ENCODE results near the gene RDH11.
"Not testable (repeated sequence)": the region's sequence is repeated elsewhere in the genome, so short reads cannot be mapped to it uniquely, and the experiment has no call there.

Gene RDH11

GRCh38 chr14:67705211-67705610 lies 9.6 kb upstream of the RDH11 start:
- Histone ChIP-seq H3K4me3 (ENCODE audit: low read length in 2 of 2) (no peak overlapping the region), H3K27me3 (ENCODE audit: control insufficient read depth in 2 of 2, insufficient read depth in 2 of 2, low read length in 2 of 2) (no peaks in the 10 kb centered on the region), H3K9ac (ENCODE audit: low read depth in 1 of 2, low read length in 2 of 2) (no peak overlapping the region), H3K4me1 (ENCODE audit: control insufficient read depth in 2 of 2, insufficient read depth in 2 of 2, low read length in 2 of 2) (no peaks in the 10 kb centered on the region), H3K27ac (ENCODE audit: low read depth in 2 of 2, low read length in 2 of 2) (no peak overlapping the region), H3K9me3 (ENCODE audit: control insufficient read depth in 2 of 2, low read length in 2 of 2) (no peaks in the 10 kb centered on the region), H3K36me3 (ENCODE audit: control insufficient read depth in 2 of 2, insufficient read depth in 2 of 2, low read length in 2 of 2) (no peaks in the 10 kb centered on the region)

DNA sequence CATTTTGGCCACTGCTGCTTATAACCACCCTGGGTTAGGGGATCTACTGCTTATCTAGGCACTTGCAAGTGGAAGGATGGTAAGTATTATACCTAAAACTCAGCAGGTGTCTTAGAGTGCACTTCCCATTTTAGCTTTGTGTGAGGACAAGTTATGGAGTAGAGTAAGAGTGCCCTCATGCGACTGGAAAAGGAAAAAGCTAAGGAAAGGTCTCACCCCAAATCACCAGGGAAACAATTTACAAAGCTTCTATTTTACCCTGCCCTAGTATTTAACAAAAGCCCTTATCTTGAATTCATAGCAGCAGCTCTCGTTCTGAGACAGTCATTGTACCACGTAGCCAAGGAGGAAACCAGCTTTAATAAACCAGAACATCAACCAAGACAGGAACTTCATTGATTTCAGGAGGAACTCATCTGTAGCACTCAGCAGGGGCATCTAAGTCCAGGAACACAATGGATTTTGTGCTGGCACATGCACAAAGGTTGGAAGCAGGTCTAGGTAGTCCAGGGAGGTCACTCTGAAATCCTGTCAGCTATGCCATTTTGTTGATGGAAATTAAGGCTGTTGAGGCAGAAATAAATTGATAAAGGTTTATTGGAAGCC lies 9.0 kb upstream of the RDH11 start:
- Histone ChIP-seq H3K27me3 (ENCODE audit: control insufficient read depth in 2 of 2, insufficient read depth in 2 of 2, low read length in 2 of 2) (no peaks in the 10 kb centered on the region), H3K27ac (ENCODE audit: low read depth in 2 of 2, low read length in 2 of 2) (no peak overlapping the region), H3K36me3 (ENCODE audit: control insufficient read depth in 2 of 2, insufficient read depth in 2 of 2, low read length in 2 of 2) (no peaks in the 10 kb centered on the region), H3K9ac (ENCODE audit: low read depth in 1 of 2, low read length in 2 of 2) (no peak overlapping the region), H3K4me1 (ENCODE audit: control insufficient read depth in 2 of 2, insufficient read depth in 2 of 2, low read length in 2 of 2) (no peaks in the 10 kb centered on the region), H3K9me3 (ENCODE audit: control insufficient read depth in 2 of 2, low read length in 2 of 2) (no peaks in the 10 kb centered on the region), H3K4me3 (ENCODE audit: low read length in 2 of 2) (no peak overlapping the region)

DNA sequence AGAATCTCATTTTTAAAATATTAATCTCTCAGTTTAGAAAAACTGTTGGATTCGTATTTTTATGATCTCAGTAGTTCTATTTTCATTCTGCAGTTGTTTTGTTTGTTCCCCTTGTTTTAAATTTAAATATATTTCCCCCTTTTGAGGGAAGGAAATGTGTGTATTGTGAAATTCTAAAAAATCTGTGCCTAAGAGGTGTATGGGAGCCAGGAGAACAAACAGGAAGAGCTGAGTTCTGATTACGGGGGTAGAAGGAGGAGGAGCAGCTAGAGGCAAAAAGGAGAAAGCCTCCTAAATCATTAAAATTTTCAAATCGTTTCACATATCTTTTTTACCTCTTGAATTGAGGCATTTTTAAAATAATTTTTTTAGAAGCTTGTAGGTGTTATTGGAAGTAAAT lies 8.4 kb upstream of the RDH11 start:
- no peak overlapping the region for H3K27ac ChIP-seq (ENCODE audit: low read depth in 2 of 2, low read length in 2 of 2)
- H3K27me3 ChIP-seq (ENCODE audit: control insufficient read depth in 2 of 2, insufficient read depth in 2 of 2, low read length in 2 of 2): no peaks in the 10 kb centered on the region
- H3K36me3 ChIP-seq (ENCODE audit: control insufficient read depth in 2 of 2, insufficient read depth in 2 of 2, low read length in 2 of 2): no peaks in the 10 kb centered on the region
- H3K4me1 ChIP-seq (ENCODE audit: control insufficient read depth in 2 of 2, insufficient read depth in 2 of 2, low read length in 2 of 2): no peaks in the 10 kb centered on the region
- H3K4me3 ChIP-seq (ENCODE audit: low read length in 2 of 2): no peak overlapping the region
- no peak overlapping the region for H3K9ac ChIP-seq (ENCODE audit: low read depth in 1 of 2, low read length in 2 of 2)
- no peaks in the 10 kb centered on the region for H3K9me3 ChIP-seq (ENCODE audit: control insufficient read depth in 2 of 2, low read length in 2 of 2)

- H3K27me3 ChIP-seq (ENCODE audit: control insufficient read depth in 2 of 2, insufficient read depth in 2 of 2, low read length in 2 of 2); H3K4me3 ChIP-seq (ENCODE audit: low read length in 2 of 2); H3K4me1 ChIP-seq (ENCODE audit: control insufficient read depth in 2 of 2, insufficient read depth in 2 of 2, low read length in 2 of 2); H3K9me3 ChIP-seq (ENCODE audit: control insufficient read depth in 2 of 2, low read length in 2 of 2); H3K9ac ChIP-seq (ENCODE audit: low read depth in 1 of 2, low read length in 2 of 2); H3K27ac ChIP-seq (ENCODE audit: low read depth in 2 of 2, low read length in 2 of 2); H3K36me3 ChIP-seq (ENCODE audit: control insufficient read depth in 2 of 2, insufficient read depth in 2 of 2, low read length in 2 of 2): not testable (repeated sequence)
Observed at GRCh38 chr14:67701492-67701891, 5.9 kb upstream of the RDH11 start, which contains the start of gene RDH12. TSS of gene RDH12 (plus strand) at chr14:67701886. CDS start at chr14:67722643, 20,757 bp downstream.

- H3K9ac ChIP-seq (ENCODE audit: low read depth in 1 of 2, low read length in 2 of 2): no peak overlapping the region
- no peak overlapping the region for H3K27ac ChIP-seq (ENCODE audit: low read depth in 2 of 2, low read length in 2 of 2)
- H3K36me3 ChIP-seq (ENCODE audit: control insufficient read depth in 2 of 2, insufficient read depth in 2 of 2, low read length in 2 of 2): no peaks in the 10 kb centered on the region
Observed at GRCh38 chr14:67698179-67698578, 2.6 kb upstream of the RDH11 start.

DNA sequence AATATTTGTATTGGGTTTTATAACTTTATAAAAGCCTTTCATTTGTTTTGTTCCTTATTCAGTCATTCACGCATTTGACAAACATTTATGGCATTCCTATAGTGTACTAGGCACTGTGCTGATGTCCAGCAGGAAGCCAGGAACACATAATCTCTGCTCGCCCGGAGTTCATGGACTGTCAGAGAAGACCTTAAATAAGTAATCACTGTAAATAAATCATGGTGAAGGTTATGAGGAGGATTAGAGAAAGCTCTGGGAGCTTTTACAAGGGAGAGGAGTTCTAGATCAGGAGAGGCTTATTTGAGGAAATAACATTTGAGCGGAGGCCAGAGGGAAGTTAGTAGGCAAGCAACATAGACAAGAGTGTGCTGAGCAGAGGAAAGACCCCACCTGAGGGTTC lies 1.4 kb upstream of the RDH11 start:
- Histone ChIP-seq H3K9ac (ENCODE audit: low read depth in 1 of 2, low read length in 2 of 2) (no peak overlapping the region), H3K27me3 (ENCODE audit: control insufficient read depth in 2 of 2, insufficient read depth in 2 of 2, low read length in 2 of 2) (no peaks in the 10 kb centered on the region), H3K9me3 (ENCODE audit: control insufficient read depth in 2 of 2, low read length in 2 of 2) (no peaks in the 10 kb centered on the region), H3K27ac (ENCODE audit: low read depth in 2 of 2, low read length in 2 of 2) (no peak overlapping the region), H3K4me3 (ENCODE audit: low read length in 2 of 2) (no peak overlapping the region), H3K36me3 (ENCODE audit: control insufficient read depth in 2 of 2, insufficient read depth in 2 of 2, low read length in 2 of 2) (peaks cover 0 to under 1% of the 10 kb centered on the region in 2 donors), H3K4me1 (ENCODE audit: control insufficient read depth in 2 of 2, insufficient read depth in 2 of 2, low read length in 2 of 2) (peaks cover 8 to 9% of the 10 kb centered on the region in 2 donors)

More at GRCh38 chr14:67698179-67698578, 2.6 kb upstream of the RDH11 start:
- H3K9me3 ChIP-seq (ENCODE audit: control insufficient read depth in 2 of 2, low read length in 2 of 2): no peaks in the 10 kb centered on the region
- H3K4me1 ChIP-seq (ENCODE audit: control insufficient read depth in 2 of 2, insufficient read depth in 2 of 2, low read length in 2 of 2): peaks cover 8 to 9% of the 10 kb centered on the region in 2 donors
- H3K4me3 ChIP-seq (ENCODE audit: low read length in 2 of 2): no peak overlapping the region
- H3K27me3 ChIP-seq (ENCODE audit: control insufficient read depth in 2 of 2, insufficient read depth in 2 of 2, low read length in 2 of 2): no peaks in the 10 kb centered on the region

GRCh38 chr14:67694791-67695393 lies 672 bp downstream of the RDH11 start:
- Histone ChIP-seq H3K9me3 (ENCODE audit: control insufficient read depth in 2 of 2, low read length in 2 of 2) (no peaks in the 10 kb centered on the region), H3K27me3 (ENCODE audit: control insufficient read depth in 2 of 2, insufficient read depth in 2 of 2, low read length in 2 of 2) (no peaks in the 10 kb centered on the region), H3K27ac (ENCODE audit: low read depth in 2 of 2, low read length in 2 of 2) (peak overlapping the region; percentile 81 to 92), H3K9ac (ENCODE audit: low read depth in 1 of 2, low read length in 2 of 2) (peak overlapping the region; percentile 82 to 88), H3K36me3 (ENCODE audit: control insufficient read depth in 2 of 2, insufficient read depth in 2 of 2, low read length in 2 of 2) (peaks cover 15 to 19% of the 10 kb centered on the region in 2 donors), H3K4me3 (ENCODE audit: low read length in 2 of 2) (peak overlapping the region; percentile 90 to 94), H3K4me1 (ENCODE audit: control insufficient read depth in 2 of 2, insufficient read depth in 2 of 2, low read length in 2 of 2) (peaks cover 8 to 9% of the 10 kb centered on the region in 2 donors)

DNA sequence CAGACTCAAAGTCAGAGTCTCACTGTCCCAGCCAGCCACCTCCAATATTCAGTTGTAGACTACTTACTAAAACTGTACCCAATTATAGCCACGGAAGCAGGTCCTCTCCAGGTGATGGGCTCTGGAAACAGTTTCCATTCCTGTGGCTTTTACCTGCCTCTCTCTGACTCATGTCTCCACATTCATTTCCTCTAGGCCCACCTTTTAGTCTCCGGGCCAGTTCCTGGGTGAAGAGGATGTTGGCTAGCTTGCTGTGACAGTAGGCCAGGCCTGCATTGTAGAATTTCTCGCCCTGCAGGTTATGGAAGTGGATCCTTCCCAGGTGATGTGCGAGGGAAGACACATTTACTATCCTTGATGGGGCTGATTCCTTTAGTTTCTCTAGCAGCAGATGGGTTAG lies 5.6 kb downstream of the RDH11 start:
- Histone ChIP-seq H3K36me3 (ENCODE audit: control insufficient read depth in 2 of 2, insufficient read depth in 2 of 2, low read length in 2 of 2) (peaks cover 27 to 39% of the 10 kb centered on the region in 2 donors), H3K27ac (ENCODE audit: low read depth in 2 of 2, low read length in 2 of 2) (no peak overlapping the region), H3K9ac (ENCODE audit: low read depth in 1 of 2, low read length in 2 of 2) (no peak overlapping the region), H3K27me3 (ENCODE audit: control insufficient read depth in 2 of 2, insufficient read depth in 2 of 2, low read length in 2 of 2) (no peaks in the 10 kb centered on the region), H3K9me3 (ENCODE audit: control insufficient read depth in 2 of 2, low read length in 2 of 2) (no peaks in the 10 kb centered on the region), H3K4me1 (ENCODE audit: control insufficient read depth in 2 of 2, insufficient read depth in 2 of 2, low read length in 2 of 2) (peaks cover 4 to 8% of the 10 kb centered on the region in 2 donors), H3K4me3 (ENCODE audit: low read length in 2 of 2) (no peak overlapping the region)

- H3K9ac ChIP-seq (ENCODE audit: low read depth in 1 of 2, low read length in 2 of 2): no peak overlapping the region
- H3K27ac ChIP-seq (ENCODE audit: low read depth in 2 of 2, low read length in 2 of 2): no peak overlapping the region
- H3K4me3 ChIP-seq (ENCODE audit: low read length in 2 of 2): no peak overlapping the region
- no peaks in the 10 kb centered on the region for H3K9me3 ChIP-seq (ENCODE audit: control insufficient read depth in 2 of 2, low read length in 2 of 2)
- H3K27me3 ChIP-seq (ENCODE audit: control insufficient read depth in 2 of 2, insufficient read depth in 2 of 2, low read length in 2 of 2): no peaks in the 10 kb centered on the region
- H3K4me1 ChIP-seq (ENCODE audit: control insufficient read depth in 2 of 2, insufficient read depth in 2 of 2, low read length in 2 of 2): no peaks in the 10 kb centered on the region
- peaks cover 7 to 22% of the 10 kb centered on the region in 2 donors for H3K36me3 ChIP-seq (ENCODE audit: control insufficient read depth in 2 of 2, insufficient read depth in 2 of 2, low read length in 2 of 2)
Observed at GRCh38 chr14:67683842-67684241, 11.7 kb downstream of the RDH11 start.

DNA sequence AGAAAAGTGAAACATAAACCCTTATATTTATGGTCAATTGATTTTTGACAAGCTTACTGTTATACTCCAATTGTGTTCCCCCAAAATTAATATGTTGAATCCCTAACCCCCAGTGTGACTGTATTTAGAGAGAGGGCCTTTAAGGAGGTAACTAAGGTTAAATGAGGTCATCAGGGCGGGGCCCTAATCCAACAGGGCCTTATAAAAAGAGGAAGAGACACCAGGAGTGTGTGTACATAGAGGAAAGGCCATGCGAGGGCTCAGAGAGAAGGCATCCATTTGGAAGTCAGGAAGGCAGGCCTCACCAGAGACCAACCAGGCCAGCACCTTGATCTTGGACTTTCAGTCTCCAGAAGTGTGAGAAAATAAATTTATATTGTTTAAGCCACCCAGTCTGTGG lies 14.6 kb downstream of the RDH11 start:
- H3K27me3 ChIP-seq (ENCODE audit: control insufficient read depth in 2 of 2, insufficient read depth in 2 of 2, low read length in 2 of 2): no peaks in the 10 kb centered on the region
- no peaks in the 10 kb centered on the region for H3K9me3 ChIP-seq (ENCODE audit: control insufficient read depth in 2 of 2, low read length in 2 of 2)
- peaks cover 5 to 12% of the 10 kb centered on the region in 2 donors for H3K36me3 ChIP-seq (ENCODE audit: control insufficient read depth in 2 of 2, insufficient read depth in 2 of 2, low read length in 2 of 2)
- no peak overlapping the region for H3K9ac ChIP-seq (ENCODE audit: low read depth in 1 of 2, low read length in 2 of 2)
- H3K4me3 ChIP-seq (ENCODE audit: low read length in 2 of 2): no peak overlapping the region
- H3K4me1 ChIP-seq (ENCODE audit: control insufficient read depth in 2 of 2, insufficient read depth in 2 of 2, low read length in 2 of 2): no peaks in the 10 kb centered on the region
- H3K27ac ChIP-seq (ENCODE audit: low read depth in 2 of 2, low read length in 2 of 2): no peak overlapping the region

Measured in mucosa of rectum (tissue), 2 donors.